Mesenchymal stem cell (in vitro differentiated cells and primary cell): Measurements from ENCODE around the gene DLEU7.

Experiments used
- DNase-seq: peaks from one replicate; pipeline ENCODE4 v3.0.0-alpha.2; 2013
- H2AFZ ChIP-seq: one replicate; pipeline ENCODE4 v1.6.1; 2013; ENCODE audit warnings: low read depth, mild to moderate bottlenecking, control low read depth, inconsistent platforms, low read length, moderate library complexity
- H2AK5ac ChIP-seq: 2 replicates; pipeline ENCODE4 v1.6.1; 2013; ENCODE audit warnings: low read length, moderate library complexity, mild to moderate bottlenecking, inconsistent platforms; ENCODE audit not compliant: severe bottlenecking
- H2BK120ac ChIP-seq: one replicate; pipeline ENCODE4 v1.6.1; 2013; ENCODE audit warnings: low read depth, mild to moderate bottlenecking, inconsistent platforms, low read length, moderate library complexity
- H2BK12ac ChIP-seq, 2 experiments: one replicate each; pipeline ENCODE4 v1.6.1; 2013; ENCODE audit warnings: inconsistent platforms in 2 of 2, low read length in 2 of 2, mild to moderate bottlenecking in 2 of 2, moderate library complexity in 2 of 2, control low read depth in 1 of 2
- H2BK15ac ChIP-seq: one replicate; pipeline ENCODE4 v1.6.1; 2013; ENCODE audit warnings: mild to moderate bottlenecking, low read depth, inconsistent platforms; ENCODE audit not compliant: poor library complexity, severe bottlenecking
- H2BK5ac ChIP-seq: 2 replicates; pipeline ENCODE4 v1.6.1; 2013; ENCODE audit warnings: low read depth, mild to moderate bottlenecking, low read length, control low read depth, inconsistent platforms; ENCODE audit not compliant: poor library complexity, severe bottlenecking
- H3K14ac ChIP-seq, 2 experiments: one replicate each; pipeline ENCODE4 v1.6.1; 2013; ENCODE audit warnings: inconsistent platforms in 2 of 2, low read length in 2 of 2, control low read depth in 1 of 2, mild to moderate bottlenecking in 1 of 2, moderate library complexity in 1 of 2
- H3K18ac ChIP-seq, 2 experiments: one replicate each; pipeline ENCODE4 v1.6.1; 2013; ENCODE audit warnings: inconsistent platforms in 2 of 2, low read length in 2 of 2, control low read depth in 1 of 2, low read depth in 1 of 2, mild to moderate bottlenecking in 1 of 2
- H3K23ac ChIP-seq, 2 experiments: one replicate each; pipeline ENCODE4 v1.6.1; 2013; ENCODE audit warnings: inconsistent platforms in 2 of 2, low read length in 2 of 2, mild to moderate bottlenecking in 2 of 2, moderate library complexity in 2 of 2, control low read depth in 1 of 2
- H3K27ac ChIP-seq: 2 replicates; pipeline ENCODE4 v1.5.1; 2013; ENCODE audit warnings: mild to moderate bottlenecking, moderate library complexity, low read length, control low read depth, inconsistent platforms; ENCODE audit not compliant: poor library complexity, severe bottlenecking
- H3K27me3 ChIP-seq, 2 experiments: 2 replicates each; pipeline versions ENCODE4 v1.6.1 to v1.7.0; 2013; ENCODE audit warnings: low read length in 2 of 2, mild to moderate bottlenecking in 2 of 2, moderate library complexity in 2 of 2, control low read depth in 1 of 2, inconsistent platforms in 1 of 2; ENCODE audit not compliant: control insufficient read depth in 1 of 2, insufficient read depth in 1 of 2
- H3K36me3 ChIP-seq, 2 experiments: 2 replicates each; pipeline versions ENCODE4 v1.6.1 to v1.7.0; 2013; ENCODE audit warnings: low read length in 2 of 2, control low read depth in 1 of 2, inconsistent platforms in 1 of 2, low read depth in 1 of 2, mild to moderate bottlenecking in 1 of 2; ENCODE audit not compliant: insufficient read depth in 2 of 2, control insufficient read depth in 1 of 2
- H3K4ac ChIP-seq, 2 experiments: one replicate each; pipeline ENCODE4 v1.6.1; 2013; ENCODE audit warnings: inconsistent platforms in 2 of 2, low read length in 2 of 2, mild to moderate bottlenecking in 2 of 2, moderate library complexity in 2 of 2, control low read depth in 1 of 2, low read depth in 1 of 2
- H3K4me1 ChIP-seq: 2 replicates; pipeline ENCODE4 v1.6.1; 2013; ENCODE audit warnings: low read depth, low read length, control low read depth; ENCODE audit not compliant: control insufficient read depth, insufficient read depth
- H3K4me2 ChIP-seq: 2 replicates; pipeline ENCODE4 v1.6.1; 2013; ENCODE audit warnings: low read length, mild to moderate bottlenecking, inconsistent platforms; ENCODE audit not compliant: poor library complexity, severe bottlenecking
- H3K4me3 ChIP-seq, 2 experiments: 2 replicates each; pipeline versions ENCODE4 v1.5.1 to v1.7.0; 2013; ENCODE audit warnings: low read length in 2 of 2, mild to moderate bottlenecking in 2 of 2, control low read depth in 1 of 2, low read depth in 1 of 2; ENCODE audit not compliant: insufficient read depth in 1 of 2
- H3K79me1 ChIP-seq: replicated peaks from 2 replicates; pipeline ENCODE4 v1.6.1; 2013; ENCODE audit warnings: mild to moderate bottlenecking, control low read depth, low read length, inconsistent platforms; ENCODE audit not compliant: poor library complexity, severe bottlenecking
- H3K9ac ChIP-seq: 2 replicates; pipeline ENCODE4 v1.7.0; 2013; ENCODE audit warnings: mild to moderate bottlenecking, low read length, moderate library complexity
- H3K9me3 ChIP-seq: 2 replicates; pipeline ENCODE4 v1.7.0; 2013; ENCODE audit warnings: mild to moderate bottlenecking, low read length; ENCODE audit not compliant: control insufficient read depth
- H4K8ac ChIP-seq: one replicate; pipeline ENCODE4 v1.6.1; 2013; ENCODE audit warnings: inconsistent platforms, mild to moderate bottlenecking, low read length, moderate library complexity
- H4K91ac ChIP-seq: one replicate; pipeline ENCODE4 v1.6.1; 2013; ENCODE audit warnings: mild to moderate bottlenecking, low read length, inconsistent platforms
- WGBS: methylation state at CpG from one replicate; pipeline ENCODE4 v1.1.7; 2013; ENCODE audit warnings: mixed read lengths; 5-methylcytosine and 5-hydroxymethylcytosine counted together

DLEU7 gene

DNA sequence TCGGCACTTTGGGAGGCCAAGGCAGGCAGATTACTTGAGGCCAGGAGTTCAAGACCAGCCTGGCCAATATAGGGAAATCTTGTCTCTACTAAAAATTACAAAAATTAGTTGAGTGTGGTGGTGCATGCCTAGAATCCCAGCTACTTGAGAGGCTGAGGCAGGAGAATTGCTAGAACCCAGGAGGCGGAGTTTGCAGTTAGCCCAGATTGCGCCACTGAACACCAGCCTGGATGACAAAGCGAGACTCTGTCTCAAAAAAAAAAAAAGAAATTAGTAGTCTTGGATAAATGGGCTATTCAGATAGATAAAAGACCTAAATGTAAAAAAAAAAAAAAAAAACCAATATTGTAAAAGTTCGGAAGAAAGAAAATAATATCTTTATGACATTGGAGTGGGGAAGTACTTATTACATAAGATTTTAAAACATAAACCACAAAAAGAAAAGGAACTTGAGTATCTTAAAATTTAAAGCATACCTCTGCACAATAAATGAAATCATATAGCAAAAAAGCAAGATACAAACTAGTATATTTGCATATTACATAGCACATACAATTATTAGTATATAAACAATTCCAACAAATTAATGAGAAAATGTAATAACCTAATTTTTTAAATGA, 39.4 kb upstream of the DLEU7 start:
- Histone ChIP-seq H2BK5ac (no peak overlapping the region), H2BK120ac (no peak overlapping the region), H3K27me3 (no peaks in the 10 kb centered on the region), H3K18ac (no peak overlapping the region), H3K79me1 (no peaks in the 10 kb centered on the region), H3K4me3 (no peak overlapping the region), H2AK5ac (no peak overlapping the region), H3K4me2 (no peak overlapping the region), H2BK12ac (no peak overlapping the region), H3K9ac (no peak overlapping the region), H4K8ac (no peak overlapping the region), H3K4me1 (no peaks in the 10 kb centered on the region), H3K23ac (no peak overlapping the region), H2BK15ac (no peak overlapping the region), H3K9me3 (peaks cover 6% of the 10 kb centered on the region), H3K14ac (no peak overlapping the region), H4K91ac (no peak overlapping the region), H2AFZ (no peak overlapping the region), H3K4ac (no peak overlapping the region), H3K27ac (no peak overlapping the region), H3K36me3 (no peaks in the 10 kb centered on the region)
- WGBS = 98% methylated on average over 3 of the region's 5 CpGs
- DNase-seq = no peak

- Histone ChIP-seq H4K8ac (no peak overlapping the region), H2AK5ac (no peak overlapping the region), H3K27me3 (no peaks in the 10 kb centered on the region), H2BK12ac (no peak overlapping the region), H3K23ac (no peak overlapping the region), H2BK5ac (no peak overlapping the region), H3K79me1 (no peaks in the 10 kb centered on the region), H2BK120ac (no peak overlapping the region), H3K14ac (no peak overlapping the region), H3K27ac (no peak overlapping the region), H2AFZ (peak overlapping the region; percentile 10), H3K18ac (no peak overlapping the region), H3K36me3 (no peaks in the 10 kb centered on the region), H3K4ac (no peak overlapping the region), H4K91ac (no peak overlapping the region), H2BK15ac (no peak overlapping the region), H3K4me3 (no peak overlapping the region), H3K4me2 (no peak overlapping the region), H3K9ac (no peak overlapping the region), H3K9me3 (no peaks in the 10 kb centered on the region), H3K4me1 (no peaks in the 10 kb centered on the region)
- DNase-seq = no peak
- WGBS = 83% methylated on average over 1 of the region's 2 CpGs
Measured at GRCh38 chr13:50873991-50874390, 30.5 kb upstream of the DLEU7 start.

- Histone ChIP-seq H3K9ac (no peak overlapping the region), H2BK12ac (no peak overlapping the region), H3K36me3 (no peaks in the 10 kb centered on the region), H3K27ac (no peak overlapping the region), H3K79me1 (no peaks in the 10 kb centered on the region), H3K4me1 (no peaks in the 10 kb centered on the region), H2AK5ac (no peak overlapping the region), H3K27me3 (no peaks in the 10 kb centered on the region), H4K8ac (no peak overlapping the region), H2BK5ac (no peak overlapping the region), H2BK120ac (no peak overlapping the region), H3K23ac (no peak overlapping the region), H4K91ac (no peak overlapping the region), H3K9me3 (no peaks in the 10 kb centered on the region), H2AFZ (peak overlapping the region; percentile 10), H3K4ac (no peak overlapping the region), H3K14ac (no peak overlapping the region), H3K4me2 (no peak overlapping the region), H3K18ac (no peak overlapping the region), H3K4me3 (no peak overlapping the region), H2BK15ac (no peak overlapping the region)
- no peak for DNase-seq
- 35% methylated on average over 2 of the region's 2 CpGs for WGBS
Measured at GRCh38 chr13:50873467-50873866, 30.0 kb upstream of the DLEU7 start.

DNA sequence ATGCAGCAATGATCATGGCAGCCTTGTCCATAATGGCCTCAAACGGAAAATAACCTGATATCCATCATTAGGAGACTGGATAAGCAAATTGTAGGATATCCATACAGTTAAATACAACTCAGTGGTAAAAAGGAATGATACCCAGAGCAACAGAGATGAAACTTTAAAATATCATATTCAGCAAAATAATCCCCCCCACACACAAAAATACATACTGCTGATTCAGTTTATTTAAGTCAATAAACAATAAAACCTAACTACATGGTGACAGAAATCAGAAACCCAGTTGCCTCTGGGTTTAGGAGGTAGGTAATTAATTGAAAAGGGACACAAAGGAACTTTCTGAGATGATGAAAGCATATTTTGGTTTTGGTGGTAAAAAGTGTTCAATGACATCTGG, 27.9 kb upstream of the DLEU7 start:
- Histone ChIP-seq H3K9ac (no peak overlapping the region), H2BK15ac (no peak overlapping the region), H3K4me2 (no peak overlapping the region), H3K27me3 (peaks cover 0 to 3% of the 10 kb centered on the region in 2 experiments), H3K9me3 (no peaks in the 10 kb centered on the region), H3K79me1 (no peaks in the 10 kb centered on the region), H2AK5ac (no peak overlapping the region), H3K4me3 (no peak overlapping the region), H4K91ac (no peak overlapping the region), H2AFZ (no peak overlapping the region), H3K18ac (no peak overlapping the region), H3K36me3 (no peaks in the 10 kb centered on the region), H3K4me1 (no peaks in the 10 kb centered on the region), H2BK120ac (no peak overlapping the region), H4K8ac (no peak overlapping the region), H3K14ac (no peak overlapping the region), H2BK12ac (no peak overlapping the region), H3K23ac (no peak overlapping the region), H3K4ac (no peak overlapping the region), H3K27ac (no peak overlapping the region), H2BK5ac (no peak overlapping the region)
- no peak for DNase-seq
- no CpG with 5 or more reads among the region's 1 CpG for WGBS
